Neuronal stem cell (in vitro differentiated cells): ENCODE measurements around the gene GPRC5A.

Experiments used
- DNase-seq: peaks from one replicate; pipeline ENCODE4 v3.0.0-alpha.2; 2013; ENCODE audit warnings: low spot score
- H2AFZ ChIP-seq: one replicate; pipeline ENCODE4 v1.6.1; 2013; ENCODE audit warnings: mild to moderate bottlenecking, low read length, inconsistent platforms
- H2AK5ac ChIP-seq: 2 replicates; pipeline ENCODE4 v1.6.1; 2013; ENCODE audit warnings: low read depth, mild to moderate bottlenecking, inconsistent platforms, low read length, moderate library complexity, mixed read lengths
- H2BK120ac ChIP-seq: 2 replicates; pipeline ENCODE4 v1.6.1; 2013; ENCODE audit warnings: low read depth, mild to moderate bottlenecking, inconsistent platforms, low read length, moderate library complexity, mixed read lengths
- H2BK12ac ChIP-seq: one replicate; pipeline ENCODE4 v1.6.1; 2013; ENCODE audit warnings: low read length, inconsistent platforms
- H2BK15ac ChIP-seq: 2 replicates; pipeline ENCODE4 v1.6.1; 2013; ENCODE audit warnings: mild to moderate bottlenecking, low read length, inconsistent platforms, mixed read lengths
- H2BK5ac ChIP-seq: one replicate; pipeline ENCODE4 v1.6.1; 2013; ENCODE audit warnings: inconsistent platforms, mild to moderate bottlenecking, low read length, moderate library complexity
- H3K14ac ChIP-seq: one replicate; pipeline ENCODE4 v1.6.1; 2013; ENCODE audit warnings: low read length, inconsistent platforms
- H3K18ac ChIP-seq: 2 replicates; pipeline ENCODE4 v1.6.1; 2013; ENCODE audit warnings: low read length, inconsistent platforms
- H3K23ac ChIP-seq: 2 replicates; pipeline ENCODE4 v1.6.1; 2013; ENCODE audit warnings: low read depth, mild to moderate bottlenecking, mixed read lengths, low read length, inconsistent platforms; ENCODE audit not compliant: poor library complexity
- H3K27ac ChIP-seq: replicated peaks from 3 replicates; pipeline ENCODE4 v1.5.1; 2013; ENCODE audit warnings: low read length, inconsistent platforms
- H3K27me3 ChIP-seq, 3 experiments: 2 replicates each; pipeline ENCODE4 v1.6.1; 2013; ENCODE audit warnings: low read length in 3 of 3, mild to moderate bottlenecking in 2 of 3, inconsistent platforms in 1 of 3, low read depth in 1 of 3, mixed read lengths in 1 of 3, moderate library complexity in 1 of 3; ENCODE audit not compliant: control insufficient read depth in 3 of 3, insufficient read depth in 3 of 3
- H3K36me3 ChIP-seq, 2 donors: replicated peaks in 1 of 2; 2 replicates each; pipeline ENCODE4 v1.6.1; 2013; ENCODE audit warnings: low read length in 2 of 2; ENCODE audit not compliant: control insufficient read depth in 2 of 2, insufficient read depth in 2 of 2
- H3K4ac ChIP-seq: 2 replicates; pipeline ENCODE4 v1.6.1; 2013; ENCODE audit warnings: inconsistent platforms, mild to moderate bottlenecking, low read length, moderate library complexity
- H3K4me1 ChIP-seq, 2 donors: 1 replicate in 1 of 2; 2 replicates in 1 of 2; pipeline ENCODE4 v1.6.1; 2013; ENCODE audit warnings: low read length in 2 of 2, low read depth in 1 of 2; ENCODE audit not compliant: control insufficient read depth in 2 of 2, insufficient read depth in 1 of 2
- H3K4me2 ChIP-seq: one replicate; pipeline ENCODE4 v1.6.1; 2013; ENCODE audit warnings: mild to moderate bottlenecking, low read length, inconsistent platforms; ENCODE audit not compliant: insufficient read depth, poor library complexity, severe bottlenecking
- H3K4me3 ChIP-seq, 2 donors: 2 replicates each; pipeline ENCODE4 v1.5.1; 2013; ENCODE audit warnings: low read length in 2 of 2, mild to moderate bottlenecking in 2 of 2, inconsistent platforms in 1 of 2, moderate library complexity in 1 of 2
- H3K79me1 ChIP-seq: one replicate; pipeline ENCODE4 v1.6.1; 2013; ENCODE audit warnings: low read depth, mild to moderate bottlenecking, inconsistent platforms, low read length, moderate library complexity
- H3K9ac ChIP-seq: one replicate; pipeline ENCODE4 v1.6.1; 2013; ENCODE audit warnings: mild to moderate bottlenecking, low read depth, low read length, inconsistent platforms; ENCODE audit not compliant: poor library complexity
- H3K9me3 ChIP-seq, 2 donors: replicated peaks in 1 of 2; 2 replicates each; pipeline versions ENCODE3 to v1.6.1; 2013; ENCODE audit warnings: low read length in 2 of 2, mild to moderate bottlenecking in 2 of 2, inconsistent platforms in 1 of 2, low read depth in 1 of 2, mixed read lengths in 1 of 2, moderate library complexity in 1 of 2; ENCODE audit not compliant: control insufficient read depth in 2 of 2, insufficient read depth in 1 of 2
- H4K8ac ChIP-seq: one replicate; pipeline ENCODE4 v1.6.1; 2013; ENCODE audit warnings: low read depth, mild to moderate bottlenecking, inconsistent platforms, low read length, moderate library complexity
- H4K91ac ChIP-seq: one replicate; pipeline ENCODE4 v1.6.1; 2013; ENCODE audit warnings: low read length, low read depth, mild to moderate bottlenecking, inconsistent platforms; ENCODE audit not compliant: poor library complexity
- WGBS, 2 donors: extraction: QIAGEN DNeasy Blood & Tissue Kit; methylation state at CpG; one replicate each; pipeline ENCODE4 v1.1.7; 2013; ENCODE audit warnings: missing lambda C conversion rate in 2 of 2, mixed read lengths in 1 of 2; ENCODE audit not compliant: insufficient read length in 2 of 2, insufficient replicate concordance in 1 of 2; ENCODE audit errors: extremely low coverage in 2 of 2; 5-methylcytosine and 5-hydroxymethylcytosine counted together

GPRC5A gene

DNA sequence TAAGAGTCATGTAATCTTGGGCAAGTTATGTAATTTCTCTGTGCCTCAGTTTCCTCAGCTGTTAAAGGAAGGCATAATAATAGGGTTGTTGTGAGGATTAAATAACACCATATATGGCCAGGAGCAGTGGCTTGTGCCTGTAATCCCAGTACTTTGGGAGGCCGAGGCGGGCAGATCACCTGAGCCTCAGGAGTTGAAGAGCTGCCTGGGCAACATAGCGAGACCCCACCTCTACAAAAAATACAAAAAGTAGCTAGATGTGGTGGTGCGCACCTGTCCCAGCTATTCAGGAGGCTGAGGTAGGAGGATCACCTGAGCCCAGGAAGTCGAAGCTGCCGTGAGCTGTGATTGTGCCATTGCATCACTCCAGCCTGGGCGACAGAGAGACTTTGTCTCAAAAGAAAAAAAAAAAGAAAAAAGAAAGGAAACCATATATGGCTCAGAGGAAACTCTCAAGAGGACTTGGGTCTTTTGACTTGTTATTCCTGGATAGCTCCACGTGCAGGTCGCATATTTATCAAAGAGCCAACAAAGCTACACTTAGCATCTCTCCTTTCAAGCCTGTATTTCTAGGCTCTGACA is 6.9 kb downstream of the GPRC5A start:
- Histone ChIP-seq H3K4me3 (no peak overlapping the region), H3K18ac (no peak overlapping the region), H2AK5ac (no peak overlapping the region), H3K36me3 (no peaks in the 10 kb centered on the region), H3K9me3 (no peaks in the 10 kb centered on the region), H3K9ac (no peak overlapping the region), H3K14ac (no peak overlapping the region), H3K27ac (no peak overlapping the region), H3K27me3 (peaks cover 0 to 37% (median 0%) of the 10 kb centered on the region in 3 experiments), H3K79me1 (no peaks in the 10 kb centered on the region), H2BK15ac (no peak overlapping the region), H3K4me1 (no peaks in the 10 kb centered on the region), H4K91ac (no peak overlapping the region), H3K4me2 (no peak overlapping the region), H2BK120ac (no peak overlapping the region), H2BK5ac (no peak overlapping the region), H3K4ac (no peak overlapping the region), H2BK12ac (no peak overlapping the region), H3K23ac (no peak overlapping the region), H2AFZ (no peak overlapping the region), H4K8ac (no peak overlapping the region)
- WGBS, 2 donors = no CpG with 5 or more reads among the region's 9 CpGs
- no peak for DNase-seq

DNA sequence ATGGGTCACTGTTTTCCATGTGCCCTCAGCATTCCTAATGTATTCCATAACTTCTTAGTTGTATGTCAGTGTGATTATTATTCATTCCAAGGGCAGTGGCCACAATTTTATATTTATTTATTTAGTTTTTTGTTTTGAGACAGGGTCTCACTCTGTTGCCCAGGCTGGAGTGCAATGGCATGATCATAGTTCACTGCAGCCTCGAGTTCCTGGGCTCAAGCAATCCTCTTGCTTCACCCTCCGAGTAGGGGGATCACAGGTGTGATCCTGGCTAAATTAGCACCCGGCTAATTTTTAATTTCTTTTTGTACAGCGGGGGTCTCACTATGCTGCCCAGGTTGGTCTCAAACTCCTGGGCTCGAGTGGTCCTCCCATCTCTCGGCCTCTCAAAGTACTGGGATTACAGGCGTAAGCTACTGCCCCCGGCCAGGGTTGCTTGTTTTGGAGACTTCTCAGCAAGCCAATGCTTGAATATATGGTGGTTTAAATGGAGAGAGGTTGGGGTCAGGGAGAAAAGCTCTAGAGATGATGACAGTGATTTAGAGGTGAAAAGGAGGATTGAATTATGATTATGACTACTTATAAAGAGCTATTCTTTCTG is 7.6 kb downstream of the GPRC5A start:
- Histone ChIP-seq H4K91ac (no peak overlapping the region), H2AK5ac (no peak overlapping the region), H3K4me1 (no peaks in the 10 kb centered on the region), H2AFZ (no peak overlapping the region), H3K27ac (no peak overlapping the region), H3K4ac (no peak overlapping the region), H3K36me3 (no peaks in the 10 kb centered on the region), H4K8ac (no peak overlapping the region), H3K4me3 (no peak overlapping the region), H3K9me3 (no peaks in the 10 kb centered on the region), H3K27me3 (peaks cover 0 to 41% (median 0%) of the 10 kb centered on the region in 3 experiments), H3K14ac (no peak overlapping the region), H3K4me2 (no peak overlapping the region), H2BK15ac (no peak overlapping the region), H2BK120ac (no peak overlapping the region), H3K79me1 (no peaks in the 10 kb centered on the region), H3K9ac (no peak overlapping the region), H3K23ac (no peak overlapping the region), H2BK12ac (no peak overlapping the region), H2BK5ac (no peak overlapping the region), H3K18ac (no peak overlapping the region)
- no peak for DNase-seq
- no CpG with 5 or more reads among the region's 8 CpGs for whole genome bisulfite sequencing, 2 donors

GRCh38 chr12:12899530-12900380 is 8.4 kb downstream of the GPRC5A start:
- no peak overlapping the region for H3K27ac ChIP-seq
- H3K4me1 ChIP-seq = no peaks in the 10 kb centered on the region
- H3K79me1 ChIP-seq = no peaks in the 10 kb centered on the region
- H3K4me2 ChIP-seq = no peak overlapping the region
- no CpG with 5 or more reads among the region's 10 CpGs for WGBS, 2 donors
- no peak overlapping the region for H2AK5ac ChIP-seq
- H3K4ac ChIP-seq = no peak overlapping the region
- H2BK12ac ChIP-seq = no peak overlapping the region
- H2BK5ac ChIP-seq = no peak overlapping the region
- no peak overlapping the region for H2AFZ ChIP-seq
- peaks cover 0 to 38% (median 0%) of the 10 kb centered on the region in 3 experiments for H3K27me3 ChIP-seq
- H3K23ac ChIP-seq = no peak overlapping the region
- no peak for DNase-seq
- H4K8ac ChIP-seq = no peak overlapping the region
- no peak overlapping the region for H3K4me3 ChIP-seq
- no peak overlapping the region for H4K91ac ChIP-seq
- no peak overlapping the region for H3K9ac ChIP-seq
- no peak overlapping the region for H3K14ac ChIP-seq
- H3K9me3 ChIP-seq = no peaks in the 10 kb centered on the region
- H3K18ac ChIP-seq = no peak overlapping the region
- no peak overlapping the region for H2BK15ac ChIP-seq
- no peaks in the 10 kb centered on the region for H3K36me3 ChIP-seq
- H2BK120ac ChIP-seq = no peak overlapping the region

- no peak overlapping the region for H3K27ac ChIP-seq
Measured at GRCh38 chr12:12900786-12901157, 9.4 kb downstream of the GPRC5A start.

More at GRCh38 chr12:12900786-12901157, 9.4 kb downstream of the GPRC5A start:
- Histone ChIP-seq H4K91ac (no peak overlapping the region), H3K4me1 (no peaks in the 10 kb centered on the region), H2AK5ac (no peak overlapping the region), H2AFZ (no peak overlapping the region), H3K4me2 (no peak overlapping the region), H4K8ac (no peak overlapping the region), H3K9ac (no peak overlapping the region), H2BK12ac (no peak overlapping the region), H3K4ac (no peak overlapping the region), H3K36me3 (no peaks in the 10 kb centered on the region), H3K23ac (no peak overlapping the region), H2BK5ac (no peak overlapping the region), H2BK120ac (no peak overlapping the region), H3K4me3 (no peak overlapping the region), H3K18ac (no peak overlapping the region), H2BK15ac (no peak overlapping the region), H3K79me1 (no peaks in the 10 kb centered on the region), H3K27me3 (peaks cover 0 to 38% (median 0%) of the 10 kb centered on the region in 3 experiments), H3K9me3 (no peaks in the 10 kb centered on the region), H3K14ac (no peak overlapping the region)
- DNase-seq = no peak
- no CpG with 5 or more reads among the region's 2 CpGs for WGBS, 2 donors
